ENCODE measurements around the gene ZCCHC7.

GRCh38 chr9:37293664-37294524, 173.5 kb downstream of the ZCCHC7 start:
- TF ChIP-seq, protein P1, sequence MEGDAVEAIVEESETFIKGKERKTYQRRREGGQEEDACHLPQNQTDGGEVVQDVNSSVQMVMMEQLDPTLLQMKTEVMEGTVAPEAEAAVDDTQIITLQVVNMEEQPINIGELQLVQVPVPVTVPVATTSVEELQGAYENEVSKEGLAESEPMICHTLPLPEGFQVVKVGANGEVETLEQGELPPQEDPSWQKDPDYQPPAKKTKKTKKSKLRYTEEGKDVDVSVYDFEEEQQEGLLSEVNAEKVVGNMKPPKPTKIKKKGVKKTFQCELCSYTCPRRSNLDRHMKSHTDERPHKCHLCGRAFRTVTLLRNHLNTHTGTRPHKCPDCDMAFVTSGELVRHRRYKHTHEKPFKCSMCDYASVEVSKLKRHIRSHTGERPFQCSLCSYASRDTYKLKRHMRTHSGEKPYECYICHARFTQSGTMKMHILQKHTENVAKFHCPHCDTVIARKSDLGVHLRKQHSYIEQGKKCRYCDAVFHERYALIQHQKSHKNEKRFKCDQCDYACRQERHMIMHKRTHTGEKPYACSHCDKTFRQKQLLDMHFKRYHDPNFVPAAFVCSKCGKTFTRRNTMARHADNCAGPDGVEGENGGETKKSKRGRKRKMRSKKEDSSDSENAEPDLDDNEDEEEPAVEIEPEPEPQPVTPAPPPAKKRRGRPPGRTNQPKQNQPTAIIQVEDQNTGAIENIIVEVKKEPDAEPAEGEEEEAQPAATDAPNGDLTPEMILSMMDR (conservative IDR thresholded peaks at IDR 0.05; ENCODE audit: low read depth, low read length): no peak
- TF ChIP-seq EZH2 (IDR thresholded peaks at IDR 0.05; ENCODE audit: borderline replicate concordance, low read depth, low read length, poor library complexity, severe bottlenecking): no peak

Measured in A673 (cell line).